ENCODE measurements around the gene EXPH5.

DNA sequence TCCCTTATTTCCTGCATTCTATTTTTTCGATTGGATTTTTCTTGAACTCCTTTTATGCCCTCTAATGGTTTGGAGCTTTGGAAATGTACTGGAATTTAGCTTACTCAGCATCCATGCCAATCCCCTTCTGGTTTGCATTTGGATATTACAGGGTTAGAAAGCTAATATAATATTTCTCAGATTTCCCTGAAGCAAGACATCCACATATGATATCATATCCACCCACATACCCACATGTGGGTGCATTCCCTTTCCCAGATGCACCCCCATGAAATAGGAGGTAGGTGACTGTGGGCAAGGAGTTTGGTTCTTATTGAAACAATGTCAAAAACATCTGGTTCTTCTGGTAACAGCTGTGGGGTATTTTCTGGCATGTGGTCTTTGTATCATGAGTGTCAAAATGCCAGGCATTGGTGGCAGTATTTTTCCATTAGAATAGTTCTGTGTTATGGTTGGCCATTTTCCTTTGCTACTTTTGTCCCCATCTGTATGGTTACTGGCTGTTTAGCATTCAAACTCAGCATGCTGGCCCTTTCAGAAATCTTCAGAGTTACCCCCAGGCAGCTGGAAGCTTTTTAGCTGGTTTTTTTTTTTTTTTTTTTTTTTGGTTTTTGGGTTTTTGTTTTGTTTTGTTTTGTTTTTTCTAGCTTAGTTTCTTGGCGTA, 38.6 kb upstream of the EXPH5 start:
- no peak for TF ChIP-seq EZH2 (IDR thresholded peaks at IDR 0.05; ENCODE audit: borderline replicate concordance, low read length)
- TF ChIP-seq, protein P1, sequence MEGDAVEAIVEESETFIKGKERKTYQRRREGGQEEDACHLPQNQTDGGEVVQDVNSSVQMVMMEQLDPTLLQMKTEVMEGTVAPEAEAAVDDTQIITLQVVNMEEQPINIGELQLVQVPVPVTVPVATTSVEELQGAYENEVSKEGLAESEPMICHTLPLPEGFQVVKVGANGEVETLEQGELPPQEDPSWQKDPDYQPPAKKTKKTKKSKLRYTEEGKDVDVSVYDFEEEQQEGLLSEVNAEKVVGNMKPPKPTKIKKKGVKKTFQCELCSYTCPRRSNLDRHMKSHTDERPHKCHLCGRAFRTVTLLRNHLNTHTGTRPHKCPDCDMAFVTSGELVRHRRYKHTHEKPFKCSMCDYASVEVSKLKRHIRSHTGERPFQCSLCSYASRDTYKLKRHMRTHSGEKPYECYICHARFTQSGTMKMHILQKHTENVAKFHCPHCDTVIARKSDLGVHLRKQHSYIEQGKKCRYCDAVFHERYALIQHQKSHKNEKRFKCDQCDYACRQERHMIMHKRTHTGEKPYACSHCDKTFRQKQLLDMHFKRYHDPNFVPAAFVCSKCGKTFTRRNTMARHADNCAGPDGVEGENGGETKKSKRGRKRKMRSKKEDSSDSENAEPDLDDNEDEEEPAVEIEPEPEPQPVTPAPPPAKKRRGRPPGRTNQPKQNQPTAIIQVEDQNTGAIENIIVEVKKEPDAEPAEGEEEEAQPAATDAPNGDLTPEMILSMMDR (conservative IDR thresholded peaks at IDR 0.05 in 1 of 2, IDR thresholded peaks at IDR 0.05 in 1 of 2; ENCODE audit: extremely low read depth in 1 of 2, insufficient read depth in 1 of 2, low read depth in 1 of 2, low read length in 2 of 2): no peak

Data from mammary epithelial cell (primary cell).